WTC11 (cell line): Measurements from ENCODE around the gene PLPP3. TPM values are rescaled to one million over a fixed set of nuclear protein-coding genes. Genes with fewer than 3 reads are reported as not detected.

Experiments used
- ATAC-seq: fragments of 200-7000 bp; cut with Tn5 transposase; 2 replicates; pipeline ENCODE4 v1.10.0; 2021; ENCODE audit warnings: mild to moderate bottlenecking, moderate library complexity
- CTCF ChIA-PET: fragments of 300-600 bp; sonication (Branson Sonifier 250); formaldehyde crosslinking; loops from one replicate; lab custom pipeline; 2021; ENCODE audit warnings: antibody characterized with exemption; lab: Charles Lee
- POLR2A ChIA-PET: fragments of 350-600 bp; sonication (Branson Sonifier 250); formaldehyde crosslinking; loops from one replicate; lab custom pipeline; 2021; ENCODE audit warnings: antibody characterized with exemption; lab: Charles Lee
- DNase-seq: peaks from one replicate; pipeline ENCODE4 v3.0.0; 2021; ENCODE audit warnings: low spot score
- H3K27ac Mint-ChIP-seq: 2 replicates; pipeline ENCODE4 v1.8.0; 2021; ENCODE audit warnings: mixed read lengths
- H3K27me3 Mint-ChIP-seq: 2 replicates; pipeline ENCODE4 v1.8.0; 2021; ENCODE audit warnings: low read depth, mild to moderate bottlenecking, moderate library complexity, mixed read lengths
- H3K36me3 Mint-ChIP-seq: 2 replicates; pipeline ENCODE4 v1.8.0; 2021; ENCODE audit warnings: mixed read lengths
- H3K4me1 Mint-ChIP-seq: 2 replicates; pipeline ENCODE4 v1.8.0; 2022; ENCODE audit warnings: mixed read lengths
- H3K4me3 Mint-ChIP-seq: 2 replicates; pipeline ENCODE4 v1.8.0; 2021; ENCODE audit warnings: mild to moderate bottlenecking, moderate library complexity, mixed read lengths
- H3K9me3 Mint-ChIP-seq: 2 replicates; pipeline ENCODE4 v1.8.0; 2021; ENCODE audit warnings: mixed read lengths
- JAZF1 ChIP-seq: fragments of 250-450 bp; sonication (Bioruptor Pico); IDR thresholded peaks from 2 replicates; pipeline ENCODE4 v1.9.0; 2021; ENCODE audit warnings: moderate library complexity, mild to moderate bottlenecking, inconsistent platforms
- JUN ChIP-seq: sonication (generic); formaldehyde crosslinking; IDR thresholded peaks from 2 replicates; pipeline ENCODE4 v1.8.0; 2023; ENCODE audit warnings: mild to moderate bottlenecking, missing genetic modification reagents
- MYBL2 ChIP-seq: sonication (generic); formaldehyde crosslinking; IDR thresholded peaks from 2 replicates; pipeline ENCODE4 v1.8.1; 2023; ENCODE audit warnings: mild to moderate bottlenecking, moderate library complexity, missing genetic modification reagents
- ZNF138 ChIP-seq: sonication (generic); formaldehyde crosslinking; conservative IDR thresholded peaks from 2 replicates; pipeline ENCODE4 v1.8.1; 2022; ENCODE audit warnings: mild to moderate bottlenecking, moderate library complexity, missing genetic modification reagents
- ZNF263 ChIP-seq: sonication (generic); formaldehyde crosslinking; IDR thresholded peaks from 2 replicates; pipeline ENCODE4 v1.8.1; 2022; ENCODE audit warnings: low read depth, mild to moderate bottlenecking, moderate library complexity, missing genetic modification reagents
- total RNA-seq: library from RNA; stranded (reverse); gene quantifications from 3 replicates; pipeline ENCODE4 v1.2.3, GENCODE V29; 2021
- TF ChIP-seq, protein P1 (sequence below): sonication (generic); formaldehyde crosslinking; IDR thresholded peaks from 2 replicates; pipeline ENCODE4 v1.8.0; 2023; ENCODE audit warnings: missing genetic modification reagents, mild to moderate bottlenecking, borderline replicate concordance
- TF ChIP-seq, protein P2 (sequence below): sonication (generic); formaldehyde crosslinking; IDR thresholded peaks from 2 replicates; pipeline ENCODE4 v1.8.1; 2022; ENCODE audit warnings: mild to moderate bottlenecking, missing genetic modification reagents, moderate library complexity, borderline replicate concordance
- TF ChIP-seq, protein P3 (sequence below): sonication (generic); formaldehyde crosslinking; conservative IDR thresholded peaks from 2 replicates; pipeline ENCODE4 v1.8.1; 2022; ENCODE audit warnings: mild to moderate bottlenecking, missing genetic modification reagents
- TF ChIP-seq, protein P4 (sequence below): fragments of 250-450 bp; sonication (Bioruptor Pico); IDR thresholded peaks from 2 replicates; pipeline ENCODE4 v1.9.0; 2021; ENCODE audit warnings: mild to moderate bottlenecking, borderline replicate concordance
- TF ChIP-seq, protein P5 (sequence below): sonication (generic); formaldehyde crosslinking; IDR thresholded peaks from 2 replicates; pipeline ENCODE4 v1.8.0; 2022; ENCODE audit warnings: mild to moderate bottlenecking, missing genetic modification reagents

PLPP3 gene
- total RNA-seq, 1 experiment from 2014 or later = 31.0 TPM

DNA sequence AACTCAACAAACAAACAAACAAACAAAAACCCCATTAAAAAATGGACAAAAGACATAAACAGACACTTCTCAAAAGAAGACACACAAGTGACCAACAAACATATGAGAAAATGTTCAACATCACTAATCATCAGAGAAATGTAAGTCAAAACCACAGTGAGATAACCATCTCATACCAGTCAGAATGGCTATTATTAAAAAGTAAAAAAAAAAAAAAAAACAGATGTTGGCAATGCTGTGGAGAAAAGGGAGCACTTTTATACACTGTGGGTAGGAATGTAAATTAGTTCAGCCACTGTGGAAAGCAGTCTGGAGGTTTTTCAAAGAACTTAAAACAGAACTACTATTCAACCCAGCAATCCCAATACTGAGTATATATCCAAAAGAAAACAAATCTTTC lies 94.7 kb downstream of the PLPP3 start (continued):
- TF ChIP-seq JUN = no peak
- TF ChIP-seq ZNF263 (CRISPR knock-in tag) = no peak
- TF ChIP-seq, protein P1, sequence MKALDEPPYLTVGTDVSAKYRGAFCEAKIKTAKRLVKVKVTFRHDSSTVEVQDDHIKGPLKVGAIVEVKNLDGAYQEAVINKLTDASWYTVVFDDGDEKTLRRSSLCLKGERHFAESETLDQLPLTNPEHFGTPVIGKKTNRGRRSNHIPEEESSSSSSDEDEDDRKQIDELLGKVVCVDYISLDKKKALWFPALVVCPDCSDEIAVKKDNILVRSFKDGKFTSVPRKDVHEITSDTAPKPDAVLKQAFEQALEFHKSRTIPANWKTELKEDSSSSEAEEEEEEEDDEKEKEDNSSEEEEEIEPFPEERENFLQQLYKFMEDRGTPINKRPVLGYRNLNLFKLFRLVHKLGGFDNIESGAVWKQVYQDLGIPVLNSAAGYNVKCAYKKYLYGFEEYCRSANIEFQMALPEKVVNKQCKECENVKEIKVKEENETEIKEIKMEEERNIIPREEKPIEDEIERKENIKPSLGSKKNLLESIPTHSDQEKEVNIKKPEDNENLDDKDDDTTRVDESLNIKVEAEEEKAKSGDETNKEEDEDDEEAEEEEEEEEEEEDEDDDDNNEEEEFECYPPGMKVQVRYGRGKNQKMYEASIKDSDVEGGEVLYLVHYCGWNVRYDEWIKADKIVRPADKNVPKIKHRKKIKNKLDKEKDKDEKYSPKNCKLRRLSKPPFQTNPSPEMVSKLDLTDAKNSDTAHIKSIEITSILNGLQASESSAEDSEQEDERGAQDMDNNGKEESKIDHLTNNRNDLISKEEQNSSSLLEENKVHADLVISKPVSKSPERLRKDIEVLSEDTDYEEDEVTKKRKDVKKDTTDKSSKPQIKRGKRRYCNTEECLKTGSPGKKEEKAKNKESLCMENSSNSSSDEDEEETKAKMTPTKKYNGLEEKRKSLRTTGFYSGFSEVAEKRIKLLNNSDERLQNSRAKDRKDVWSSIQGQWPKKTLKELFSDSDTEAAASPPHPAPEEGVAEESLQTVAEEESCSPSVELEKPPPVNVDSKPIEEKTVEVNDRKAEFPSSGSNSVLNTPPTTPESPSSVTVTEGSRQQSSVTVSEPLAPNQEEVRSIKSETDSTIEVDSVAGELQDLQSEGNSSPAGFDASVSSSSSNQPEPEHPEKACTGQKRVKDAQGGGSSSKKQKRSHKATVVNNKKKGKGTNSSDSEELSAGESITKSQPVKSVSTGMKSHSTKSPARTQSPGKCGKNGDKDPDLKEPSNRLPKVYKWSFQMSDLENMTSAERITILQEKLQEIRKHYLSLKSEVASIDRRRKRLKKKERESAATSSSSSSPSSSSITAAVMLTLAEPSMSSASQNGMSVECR (CRISPR knock-in tag) = no peak
- TF ChIP-seq, protein P2, sequence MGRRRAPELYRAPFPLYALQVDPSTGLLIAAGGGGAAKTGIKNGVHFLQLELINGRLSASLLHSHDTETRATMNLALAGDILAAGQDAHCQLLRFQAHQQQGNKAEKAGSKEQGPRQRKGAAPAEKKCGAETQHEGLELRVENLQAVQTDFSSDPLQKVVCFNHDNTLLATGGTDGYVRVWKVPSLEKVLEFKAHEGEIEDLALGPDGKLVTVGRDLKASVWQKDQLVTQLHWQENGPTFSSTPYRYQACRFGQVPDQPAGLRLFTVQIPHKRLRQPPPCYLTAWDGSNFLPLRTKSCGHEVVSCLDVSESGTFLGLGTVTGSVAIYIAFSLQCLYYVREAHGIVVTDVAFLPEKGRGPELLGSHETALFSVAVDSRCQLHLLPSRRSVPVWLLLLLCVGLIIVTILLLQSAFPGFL (CRISPR knock-in tag) = no peak
- no peak for TF ChIP-seq ZNF138

DNA sequence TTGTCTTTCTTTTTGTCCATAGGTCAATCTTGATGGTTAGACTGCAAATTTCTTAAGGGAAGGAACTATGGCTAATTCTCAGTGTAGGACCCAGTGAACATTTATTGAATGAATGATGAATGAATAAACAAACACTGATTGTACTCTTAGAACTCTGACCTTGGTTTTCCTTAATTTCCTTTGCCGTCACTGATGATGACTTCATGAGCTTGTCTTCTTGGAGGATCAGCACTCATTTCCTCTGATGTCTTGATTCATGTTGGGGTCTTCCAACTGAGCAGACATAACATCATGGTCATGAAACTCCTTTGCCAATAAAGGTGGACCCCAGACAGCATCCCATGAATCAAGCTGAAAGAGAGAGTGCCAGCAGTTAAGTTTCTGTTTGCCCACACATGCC lies 96.3 kb downstream of the PLPP3 start:
- ATAC-seq = no peak
- CTCF ChIA-PET = no interaction called here
- no peak for DNase-seq
- no peaks in the 10 kb centered on the region for H3K9me3 Mint-ChIP-seq
- H3K36me3 Mint-ChIP-seq = no peaks in the 10 kb centered on the region
- no peak for TF ChIP-seq MYBL2 (CRISPR knock-in tag)
- TF ChIP-seq, protein P1 (CRISPR knock-in tag) = no peak
- TF ChIP-seq, protein P3, sequence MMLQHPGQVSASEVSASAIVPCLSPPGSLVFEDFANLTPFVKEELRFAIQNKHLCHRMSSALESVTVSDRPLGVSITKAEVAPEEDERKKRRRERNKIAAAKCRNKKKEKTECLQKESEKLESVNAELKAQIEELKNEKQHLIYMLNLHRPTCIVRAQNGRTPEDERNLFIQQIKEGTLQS = no peak
- TF ChIP-seq, protein P4, sequence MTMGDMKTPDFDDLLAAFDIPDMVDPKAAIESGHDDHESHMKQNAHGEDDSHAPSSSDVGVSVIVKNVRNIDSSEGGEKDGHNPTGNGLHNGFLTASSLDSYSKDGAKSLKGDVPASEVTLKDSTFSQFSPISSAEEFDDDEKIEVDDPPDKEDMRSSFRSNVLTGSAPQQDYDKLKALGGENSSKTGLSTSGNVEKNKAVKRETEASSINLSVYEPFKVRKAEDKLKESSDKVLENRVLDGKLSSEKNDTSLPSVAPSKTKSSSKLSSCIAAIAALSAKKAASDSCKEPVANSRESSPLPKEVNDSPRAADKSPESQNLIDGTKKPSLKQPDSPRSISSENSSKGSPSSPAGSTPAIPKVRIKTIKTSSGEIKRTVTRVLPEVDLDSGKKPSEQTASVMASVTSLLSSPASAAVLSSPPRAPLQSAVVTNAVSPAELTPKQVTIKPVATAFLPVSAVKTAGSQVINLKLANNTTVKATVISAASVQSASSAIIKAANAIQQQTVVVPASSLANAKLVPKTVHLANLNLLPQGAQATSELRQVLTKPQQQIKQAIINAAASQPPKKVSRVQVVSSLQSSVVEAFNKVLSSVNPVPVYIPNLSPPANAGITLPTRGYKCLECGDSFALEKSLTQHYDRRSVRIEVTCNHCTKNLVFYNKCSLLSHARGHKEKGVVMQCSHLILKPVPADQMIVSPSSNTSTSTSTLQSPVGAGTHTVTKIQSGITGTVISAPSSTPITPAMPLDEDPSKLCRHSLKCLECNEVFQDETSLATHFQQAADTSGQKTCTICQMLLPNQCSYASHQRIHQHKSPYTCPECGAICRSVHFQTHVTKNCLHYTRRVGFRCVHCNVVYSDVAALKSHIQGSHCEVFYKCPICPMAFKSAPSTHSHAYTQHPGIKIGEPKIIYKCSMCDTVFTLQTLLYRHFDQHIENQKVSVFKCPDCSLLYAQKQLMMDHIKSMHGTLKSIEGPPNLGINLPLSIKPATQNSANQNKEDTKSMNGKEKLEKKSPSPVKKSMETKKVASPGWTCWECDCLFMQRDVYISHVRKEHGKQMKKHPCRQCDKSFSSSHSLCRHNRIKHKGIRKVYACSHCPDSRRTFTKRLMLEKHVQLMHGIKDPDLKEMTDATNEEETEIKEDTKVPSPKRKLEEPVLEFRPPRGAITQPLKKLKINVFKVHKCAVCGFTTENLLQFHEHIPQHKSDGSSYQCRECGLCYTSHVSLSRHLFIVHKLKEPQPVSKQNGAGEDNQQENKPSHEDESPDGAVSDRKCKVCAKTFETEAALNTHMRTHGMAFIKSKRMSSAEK (CRISPR knock-in tag) = no peak
- TF ChIP-seq, protein P5, sequence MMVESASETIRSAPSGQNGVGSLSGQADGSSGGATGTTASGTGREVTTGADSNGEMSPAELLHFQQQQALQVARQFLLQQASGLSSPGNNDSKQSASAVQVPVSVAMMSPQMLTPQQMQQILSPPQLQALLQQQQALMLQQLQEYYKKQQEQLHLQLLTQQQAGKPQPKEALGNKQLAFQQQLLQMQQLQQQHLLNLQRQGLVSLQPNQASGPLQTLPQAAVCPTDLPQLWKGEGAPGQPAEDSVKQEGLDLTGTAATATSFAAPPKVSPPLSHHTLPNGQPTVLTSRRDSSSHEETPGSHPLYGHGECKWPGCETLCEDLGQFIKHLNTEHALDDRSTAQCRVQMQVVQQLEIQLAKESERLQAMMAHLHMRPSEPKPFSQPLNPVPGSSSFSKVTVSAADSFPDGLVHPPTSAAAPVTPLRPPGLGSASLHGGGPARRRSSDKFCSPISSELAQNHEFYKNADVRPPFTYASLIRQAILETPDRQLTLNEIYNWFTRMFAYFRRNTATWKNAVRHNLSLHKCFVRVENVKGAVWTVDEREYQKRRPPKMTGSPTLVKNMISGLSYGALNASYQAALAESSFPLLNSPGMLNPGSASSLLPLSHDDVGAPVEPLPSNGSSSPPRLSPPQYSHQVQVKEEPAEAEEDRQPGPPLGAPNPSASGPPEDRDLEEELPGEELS (CRISPR knock-in tag) = no peak
- no peak for TF ChIP-seq JAZF1 (CRISPR knock-in tag)
- no peak overlapping the region for H3K27ac Mint-ChIP-seq
- no peak overlapping the region for H3K4me3 Mint-ChIP-seq
- POLR2A ChIA-PET = no interaction called here
- peaks cover 8% of the 10 kb centered on the region for H3K4me1 Mint-ChIP-seq
- peaks cover 8% of the 10 kb centered on the region; the same call in 1 of the 2 replicates for H3K27me3 Mint-ChIP-seq
